Coronary artery (tissue), 2 donors: Measurements from ENCODE around the gene SETBP1.
A peak's percentile ranks its signal among the peaks of the same experiment; 100 is the strongest.

Source experiments
- DNase-seq: peaks from one replicate; pipeline ENCODE4 v3.0.0-alpha.2; 2017; ENCODE audit warnings: low spot score
- H3K27ac ChIP-seq, 2 donors: fragments of 200-600 bp; sonication (generic); one replicate each; pipeline ENCODE4 v1.5.1; 2016 to 2019
- H3K4me3 ChIP-seq: fragments of 200-600 bp; sonication (generic); 2 replicates; pipeline ENCODE4 v1.5.1; 2016; ENCODE audit warnings: mild to moderate bottlenecking, moderate library complexity
- CTCF ChIP-seq: fragments of 200-600 bp; sonication (generic); IDR thresholded peaks from one replicate; pipeline ENCODE4 v1.5.1; 2019; ENCODE audit warnings: antibody characterized with exemption

The SETBP1 gene

GRCh38 chr18:44685296-44685695, 4.6 kb downstream of the SETBP1 start:
- TF ChIP-seq CTCF = no peak
- H3K4me3 ChIP-seq = no peak overlapping the region
- H3K27ac ChIP-seq = no peak overlapping the region
- no peak for DNase-seq

GRCh38 chr18:44686156-44686555, 5.5 kb downstream of the SETBP1 start:
- TF ChIP-seq CTCF = no peak

GRCh38 chr18:44687421-44687820, 6.7 kb downstream of the SETBP1 start:
- Histone ChIP-seq H3K4me3 (no peak overlapping the region), H3K27ac (no peak overlapping the region)
- no peak for TF ChIP-seq CTCF
- no peak for DNase-seq

More at GRCh38 chr18:44686156-44686555, 5.5 kb downstream of the SETBP1 start:
- no peak overlapping the region for H3K4me3 ChIP-seq
- no peak overlapping the region for H3K27ac ChIP-seq
- no peak for DNase-seq

GRCh38 chr18:44689736-44690135, 9.0 kb downstream of the SETBP1 start:
- no peak for TF ChIP-seq CTCF
- no peak for DNase-seq
- no peak overlapping the region for H3K27ac ChIP-seq
- H3K4me3 ChIP-seq = no peak overlapping the region

- no peak overlapping the region for H3K27ac ChIP-seq
- H3K4me3 ChIP-seq = no peak overlapping the region
- no peak for TF ChIP-seq CTCF
- DNase-seq = no peak
These were observed 10.6 kb downstream of the SETBP1 start for GRCh38 chr18:44691148-44691925.

GRCh38 chr18:44693030-44693784, 12.5 kb downstream of the SETBP1 start:
- peak; percentile 9 for DNase-seq
- no peak for TF ChIP-seq CTCF
- Histone ChIP-seq H3K4me3 (no peak overlapping the region), H3K27ac (no peak overlapping the region)
